GM12878 (cell line): Measurements from ENCODE around the gene MFSD1. TPM values are rescaled to one million over a fixed set of nuclear protein-coding genes. Genes with fewer than 3 reads are reported as not detected.

ENCODE experiments used
- ATAC-seq: fragments of 200-7000 bp; cut with Tn5 transposase; 3 replicates; pipeline ENCODE4 v1.9.1; 2020; ENCODE audit warnings: mild to moderate bottlenecking, moderate library complexity
- BruUV-seq: library from RNA; stranded (reverse); fragments of 400-500 nt; replicated peaks from 2 replicates; lab custom pipeline; 2021; lab: Mats Ljungman, UMichigan
- CTCF ChIA-PET: fragments of 300-600 bp; sonication (Branson Sonifier 250); formaldehyde crosslinking; extraction: SDS; loops from one replicate; lab custom pipeline; 2021; ENCODE audit warnings: inconsistent platforms; lab: Yijun Ruan, JAX
- POLR2A ChIA-PET: fragments of 350-600 bp; formaldehyde crosslinking; extraction: SDS; loops from one replicate; lab custom pipeline; 2021; ENCODE audit warnings: inconsistent platforms; lab: Charles Lee
- RAD21 ChIA-PET: fragments of 300-600 bp; sonication (Branson Sonifier 250); formaldehyde crosslinking; loops from one replicate; lab custom pipeline; 2023; ENCODE audit warnings: antibody characterized with exemption; ENCODE audit not compliant: unreplicated experiment; lab: Charles Lee
- SMC1A ChIA-PET: fragments of 300-600 bp; sonication (Branson Sonifier 250); formaldehyde crosslinking; loops from one replicate; lab custom pipeline; 2023; ENCODE audit not compliant: unreplicated experiment, uncharacterized antibody; lab: Charles Lee
- DNase-seq: peaks from one replicate; pipeline ENCODE4 v3.0.0-alpha.2; 2011; ENCODE audit warnings: low read depth, low spot score
- FAIRE-seq: peaks from 3 replicates; lab custom pipeline; 2011; peaks lifted over from hg19 to GRCh38; lab: Jason Lieb, UNC
- H2AFZ ChIP-seq: 2 replicates; pipeline ENCODE4 v1.6.0; 2011; ENCODE audit warnings: low read depth, low read length, control low read depth; ENCODE audit not compliant: control insufficient read depth
- H3K27ac ChIP-seq: 2 replicates; pipeline ENCODE4 v1.5.1; 2011; ENCODE audit warnings: control low read depth; ENCODE audit not compliant: control insufficient read depth, insufficient read depth
- H3K27me3 ChIP-seq, 2 experiments: replicated peaks in 1 of 2; 2 replicates each; pipeline versions ENCODE4 v1.6.0 to v1.6.1; 2011; ENCODE audit warnings: low read length in 1 of 2; ENCODE audit not compliant: control insufficient read depth in 2 of 2, insufficient read depth in 2 of 2
- H3K36me3 ChIP-seq, 2 experiments: 2 replicates each; pipeline ENCODE4 v1.5.1; 2011; ENCODE audit warnings: low read length in 1 of 2; ENCODE audit not compliant: control insufficient read depth in 2 of 2, insufficient read depth in 2 of 2
- H3K4me1 ChIP-seq: 2 replicates; pipeline ENCODE4 v1.6.1; 2011; ENCODE audit warnings: mild to moderate bottlenecking, low read length, moderate library complexity, mixed read lengths; ENCODE audit not compliant: control insufficient read depth, insufficient read depth
- H3K4me2 ChIP-seq: 2 replicates; pipeline ENCODE4 v1.6.0; 2011; ENCODE audit warnings: control low read depth; ENCODE audit not compliant: control insufficient read depth, insufficient read depth
- H3K4me3 ChIP-seq: fragments of 200-600 bp; sonication (generic); 2 replicates; pipeline ENCODE4 v1.5.1; 2016
- H3K79me2 ChIP-seq: 2 replicates; pipeline ENCODE4 v1.6.0; 2011; ENCODE audit warnings: low read length; ENCODE audit not compliant: control insufficient read depth, insufficient read depth
- H3K9ac ChIP-seq: 2 replicates; pipeline ENCODE4 v1.8.0; 2011; ENCODE audit warnings: low read length, control low read depth, mixed read lengths; ENCODE audit not compliant: control insufficient read depth, insufficient read depth
- H3K9me3 ChIP-seq: replicated peaks from 3 replicates; pipeline ENCODE4 v1.5.1; 2011; ENCODE audit warnings: mild to moderate bottlenecking, low read length; ENCODE audit not compliant: control insufficient read depth, insufficient read depth
- H4K20me1 ChIP-seq: 2 replicates; pipeline ENCODE4 v1.6.0; 2011; ENCODE audit not compliant: control insufficient read depth, insufficient read depth
- BACH1 ChIP-seq: fragments of 450-650 bp; IDR thresholded peaks from 2 replicates; pipeline ENCODE4 v1.6.1; 2017; ENCODE audit warnings: mild to moderate bottlenecking, borderline replicate concordance
- CEBPB ChIP-seq, 2 experiments: fragments of 150-350 bp in 1 of 2; IDR thresholded peaks; 2 replicates each; pipeline ENCODE4 v1.6.1; 2012 to 2014; ENCODE audit warnings: low read depth in 2 of 2, low read length in 2 of 2, borderline replicate concordance in 1 of 2, inconsistent platforms in 1 of 2
- IRF3 ChIP-seq: fragments of 450-650 bp; IDR thresholded peaks from 2 replicates; pipeline ENCODE4 v1.6.1; 2014; ENCODE audit warnings: mild to moderate bottlenecking
- MXI1 ChIP-seq: fragments of 150-350 bp; IDR thresholded peaks from 2 replicates; pipeline ENCODE4 v1.6.1; 2011; ENCODE audit warnings: low read depth, mild to moderate bottlenecking, inconsistent platforms, low read length, improper control_type of control experiment
- PAX8 ChIP-seq: fragments of 450-650 bp; IDR thresholded peaks from 2 replicates; pipeline ENCODE4 v1.6.1; 2017; ENCODE audit warnings: mild to moderate bottlenecking, moderate library complexity
- RAD21 ChIP-seq: IDR thresholded peaks from 2 replicates; pipeline ENCODE4 v1.6.1; 2011; ENCODE audit warnings: mild to moderate bottlenecking, low read depth, low read length, moderate library complexity; ENCODE audit not compliant: insufficient read depth
- RUNX3 ChIP-seq: IDR thresholded peaks from 2 replicates; pipeline ENCODE4 v1.6.1; 2012; ENCODE audit warnings: low read length, inconsistent platforms
- SMAD1 ChIP-seq: fragments of 450-650 bp; IDR thresholded peaks from 2 replicates; pipeline ENCODE4 v1.6.1; 2018; ENCODE audit warnings: mild to moderate bottlenecking, low read depth; ENCODE audit not compliant: partially characterized antibody
- SMARCA5 ChIP-seq: fragments of 450-650 bp; IDR thresholded peaks from 2 replicates; pipeline ENCODE4 v1.6.1; 2017; ENCODE audit warnings: mild to moderate bottlenecking
- SMC3 ChIP-seq: IDR thresholded peaks from 2 replicates; pipeline ENCODE4 v1.6.1; 2011; ENCODE audit warnings: low read length, improper control_type of control experiment, borderline replicate concordance
- TCF7 ChIP-seq: IDR thresholded peaks from 2 replicates; pipeline ENCODE4 v1.6.1; 2014; ENCODE audit warnings: antibody characterized with exemption, borderline replicate concordance
- WGBS: methylation state at CpG from one replicate; pipeline ENCODE4 v1.1.6; 2016; ENCODE audit warnings: low lambda C conversion rate; ENCODE audit not compliant: insufficient replicate concordance, insufficient coverage; ENCODE audit errors: missing lambda C conversion rate; 5-methylcytosine and 5-hydroxymethylcytosine counted together
- in situ Hi-C: fragments of 300-500 bp; cut with MboI; formaldehyde crosslinking; loops from 9 replicates; pipeline ENCODE4 v1.14.3; 2018; ENCODE audit warnings: mixed read lengths
- intact Hi-C: fragments of 100-400 bp; cut with micrococcal nuclease; formaldehyde crosslinking; loops from one replicate; pipeline ENCODE4 v1.14.2; 2022; ENCODE audit not compliant: unreplicated experiment
- polyA plus RNA-seq, 11 experiments: library from polyadenylated mRNA; depleted of rRNA in 4 of 11; unstranded in 6 of 11; stranded (reverse) in 5 of 11; fragments of >200 nt; fragmentation: Nextera tagmentation in 4 of 11; fragmentation: Illumina TruSeq in 1 of 11; extraction: Ambion mirVana in 4 of 11; extraction: Trizol in 1 of 11; gene quantifications; 1 replicate in 1 of 11; 2 replicates in 10 of 11; pipeline versions ENCODE4 v1.2.1 to v1.2.3, GENCODE V29; 2011 to 2016; ENCODE audit warnings: inconsistent platforms in 2 of 11, missing spikeins in 2 of 11, low read depth in 1 of 11
- total RNA-seq, 4 experiments: library from RNA; depleted of rRNA in 3 of 4; stranded (reverse); fragments of >200 nt in 3 of 4; fragmentation: Illumina TruSeq in 1 of 4; extraction: Trizol in 1 of 4; gene quantifications; 2 replicates each; pipeline versions ENCODE4 v1.2.1 to v1.2.3, GENCODE V29; 2013 to 2021

The MFSD1 gene
- total and polyA plus RNA-seq, 10 of the 15 experiments (the other 5 are each of a cell fraction or from before 2014, with no cell fraction given) = 7.3 to 41.7 (median 28.6) TPM

GRCh38 chr3:158835631-158836030, 33.8 kb downstream of the MFSD1 start:
- Histone ChIP-seq H3K4me1 (no peaks in the 10 kb centered on the region), H3K9ac (no peak overlapping the region), H3K79me2 (no peaks in the 10 kb centered on the region), H3K9me3 (no peaks in the 10 kb centered on the region), H4K20me1 (no peaks in the 10 kb centered on the region), H3K4me2 (no peak overlapping the region), H2AFZ (no peak overlapping the region), H3K27me3 (no peaks in the 10 kb centered on the region), H3K36me3 (no peaks in the 10 kb centered on the region), H3K4me3 (no peak overlapping the region), H3K27ac (no peak overlapping the region)
- WGBS = 96% methylated on average over 3 of the region's 3 CpGs
- SMC1A ChIA-PET = no interaction called here
- in situ Hi-C loops = no loop called here
- no peak for TF ChIP-seq BACH1
- no peak for TF ChIP-seq RUNX3
- no peak for TF ChIP-seq RAD21
- TF ChIP-seq PAX8 = no peak
- TF ChIP-seq MXI1 = no peak
- no peak for TF ChIP-seq SMAD1
- TF ChIP-seq SMC3 = no peak
- no peak for TF ChIP-seq IRF3
- no peak for TF ChIP-seq CEBPB (IDR thresholded peaks at IDR 0.05; ENCODE audit: borderline replicate concordance in 1 of 2, low read depth in 2 of 2, low read length in 2 of 2)
- no peak for TF ChIP-seq SMARCA5
- TF ChIP-seq TCF7 = no peak
- RAD21 ChIA-PET = interaction anchor here (1.2 kb wide), 1 partner anchor 11 kb away, joined by 4 read pairs; no protein-coding TSS in a partner anchor
- DNase-seq (no peak), ATAC-seq (no peak), FAIRE-seq (no peak)
- CTCF ChIA-PET = interaction anchor here (0.8 to 1.1 kb wide), 2 partner anchors 17 to 108 kb away, joined by 3 read pairs; no protein-coding TSS in a partner anchor
- intact Hi-C loops = no loop called here
- BruUV-seq = no TSS peak
- POLR2A ChIA-PET = no interaction called here
